Measurements from ENCODE around the gene ZMIZ1.

ZMIZ1 gene

GRCh38 chr10:79052291-79053080, 16.3 kb upstream of the ZMIZ1 start:
- DNase-seq: peak; percentile 36 to 38

- no peak for DNase-seq
Observed at GRCh38 chr10:79053081-79053434, 15.7 kb upstream of the ZMIZ1 start.

GRCh38 chr10:79053481-79054202, 15.1 kb upstream of the ZMIZ1 start:
- DNase-seq: no peak

- no peak for DNase-seq
Observed at GRCh38 chr10:79054203-79055099, 14.3 kb upstream of the ZMIZ1 start.

- no peak for DNase-seq
Observed at GRCh38 chr10:79055100-79055782, 13.5 kb upstream of the ZMIZ1 start.

- DNase-seq: no peak
Observed at GRCh38 chr10:79055892-79056291, 12.9 kb upstream of the ZMIZ1 start.

GRCh38 chr10:79056361-79056735, 12.4 kb upstream of the ZMIZ1 start:
- no peak for DNase-seq

GRCh38 chr10:79056736-79057391, 11.9 kb upstream of the ZMIZ1 start:
- no peak for DNase-seq

- no peak for DNase-seq
Observed at GRCh38 chr10:79057481-79058275, 11.1 kb upstream of the ZMIZ1 start.

GRCh38 chr10:79058899-79059841, 9.6 kb upstream of the ZMIZ1 start:
- no peak for DNase-seq

GRCh38 chr10:79059859-79060379, 8.8 kb upstream of the ZMIZ1 start:
- DNase-seq: no peak

GRCh38 chr10:79060641-79061255, 8.0 kb upstream of the ZMIZ1 start:
- no peak for DNase-seq

GRCh38 chr10:79061441-79062315, 7.1 kb upstream of the ZMIZ1 start:
- DNase-seq: no peak

- DNase-seq: no peak
Observed at GRCh38 chr10:79063071-79063491, 5.7 kb upstream of the ZMIZ1 start.

- peak in 1 of 2 donors; percentile 59 for DNase-seq
Observed at GRCh38 chr10:79063661-79064492, 4.9 kb upstream of the ZMIZ1 start.

GRCh38 chr10:79065091-79065551, 3.6 kb upstream of the ZMIZ1 start:
- no peak for DNase-seq

GRCh38 chr10:79065853-79066252, 2.9 kb upstream of the ZMIZ1 start:
- no peak for DNase-seq
